Breast epithelium (tissue), 4 donors: ENCODE data around the gene WBP2NL. TPM values are rescaled to one million over a fixed set of nuclear protein-coding genes. Genes with fewer than 3 reads are reported as not detected.

Experiments used
- DNase-seq, 2 donors: peaks; one replicate each; pipeline ENCODE4 v3.0.0-alpha.2; 2019; ENCODE audit warnings: low spot score in 2 of 2
- H3K27ac ChIP-seq, 2 donors: fragments of 200-600 bp; sonication (generic) in 1 of 2; one replicate each; pipeline ENCODE4 v1.5.1; 2016 to 2019; ENCODE audit warnings: mild to moderate bottlenecking in 1 of 2
- H3K27me3 ChIP-seq, 2 donors: fragments of 200-600 bp; sonication (generic) in 1 of 2; one replicate each; pipeline versions ENCODE4 v1.5.1 to v1.6.0; 2017 to 2019; ENCODE audit warnings: control low read depth in 1 of 2, mild to moderate bottlenecking in 1 of 2
- H3K36me3 ChIP-seq: fragments of 200-600 bp; one replicate; pipeline ENCODE4 v1.5.1; 2019
- H3K4me1 ChIP-seq, 2 donors: fragments of 200-600 bp; sonication (generic); one replicate each; pipeline ENCODE4 v1.5.1; 2016 to 2019; ENCODE audit warnings: control low read depth in 1 of 2
- H3K4me3 ChIP-seq, 3 donors: fragments of 200-600 bp; sonication (generic); 1 replicate in 2 of 3; 2 replicates in 1 of 3; pipeline ENCODE4 v1.5.1; 2016 to 2019; ENCODE audit warnings: mild to moderate bottlenecking in 3 of 3, moderate library complexity in 2 of 3
- H3K9me3 ChIP-seq, 2 donors: fragments of 200-600 bp; sonication (generic) in 1 of 2; one replicate each; pipeline ENCODE4 v1.5.1; 2016 to 2019; ENCODE audit warnings: control low read depth in 1 of 2
- POLR2A ChIP-seq: fragments of 450-650 bp; IDR thresholded peaks from one replicate; pipeline ENCODE4 v1.6.1; 2016; ENCODE audit warnings: antibody characterized with exemption, mild to moderate bottlenecking, moderate library complexity
- POLR2AphosphoS5 ChIP-seq, 3 donors: sonication (generic); formaldehyde crosslinking; IDR thresholded peaks; one replicate each; pipeline ENCODE4 v1.6.1; 2017; ENCODE audit warnings: antibody characterized with exemption in 3 of 3
- intact Hi-C: fragments of 100-400 bp; cut with DNase I; formaldehyde crosslinking; loops from one replicate; pipeline ENCODE4 v1.15.1; 2023; ENCODE audit warnings: low total_unique reads
- total RNA-seq, 3 donors: library from RNA; depleted of rRNA; stranded (reverse); fragments of >200 nt; gene quantifications; one replicate each; pipeline ENCODE4 v1.1.0, GENCODE V29; 2016
- TF ChIP-seq, protein P1 (sequence below), 3 donors: fragments of 450-650 bp; IDR thresholded peaks; one replicate each; pipeline ENCODE4 v1.5.1; 2016 to 2017; ENCODE audit warnings: antibody characterized with exemption in 3 of 3, mild to moderate bottlenecking in 3 of 3, moderate library complexity in 3 of 3

Gene WBP2NL
- total RNA-seq, 3 donors from 2014 or later = 0.96 to 12.3 (median 2.0) TPM

DNA sequence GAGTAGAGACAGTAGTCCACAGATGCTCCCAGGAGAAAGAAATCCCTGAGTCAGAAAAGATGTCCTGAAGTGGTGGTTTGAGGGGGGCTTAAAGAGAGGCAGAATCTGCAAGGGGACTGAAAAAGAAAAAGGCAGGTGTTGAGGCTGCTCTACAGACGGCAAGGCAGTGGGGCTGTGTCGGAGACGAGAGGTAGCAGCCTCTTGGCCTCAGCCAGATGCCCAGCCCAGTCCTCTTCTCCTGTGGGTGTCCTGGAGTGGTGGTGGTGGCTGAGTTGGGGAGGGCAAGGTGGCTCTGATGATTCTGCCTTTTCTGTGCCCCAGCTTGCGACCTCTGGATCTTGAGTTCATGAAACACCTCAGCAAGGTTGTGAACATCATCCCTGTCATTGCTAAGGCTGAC, 9.3 kb upstream of the WBP2NL start:
- H3K9me3 ChIP-seq = no peaks in the 10 kb centered on the region
- intact Hi-C loops = no loop called here
- no peak for DNase-seq
- H3K36me3 ChIP-seq = no peaks in the 10 kb centered on the region
- H3K27ac ChIP-seq = no peak overlapping the region
- no peak for TF ChIP-seq POLR2A
- no peak for TF ChIP-seq POLR2AphosphoS5 (IDR thresholded peaks at IDR 0.05)
- TF ChIP-seq, protein P1, sequence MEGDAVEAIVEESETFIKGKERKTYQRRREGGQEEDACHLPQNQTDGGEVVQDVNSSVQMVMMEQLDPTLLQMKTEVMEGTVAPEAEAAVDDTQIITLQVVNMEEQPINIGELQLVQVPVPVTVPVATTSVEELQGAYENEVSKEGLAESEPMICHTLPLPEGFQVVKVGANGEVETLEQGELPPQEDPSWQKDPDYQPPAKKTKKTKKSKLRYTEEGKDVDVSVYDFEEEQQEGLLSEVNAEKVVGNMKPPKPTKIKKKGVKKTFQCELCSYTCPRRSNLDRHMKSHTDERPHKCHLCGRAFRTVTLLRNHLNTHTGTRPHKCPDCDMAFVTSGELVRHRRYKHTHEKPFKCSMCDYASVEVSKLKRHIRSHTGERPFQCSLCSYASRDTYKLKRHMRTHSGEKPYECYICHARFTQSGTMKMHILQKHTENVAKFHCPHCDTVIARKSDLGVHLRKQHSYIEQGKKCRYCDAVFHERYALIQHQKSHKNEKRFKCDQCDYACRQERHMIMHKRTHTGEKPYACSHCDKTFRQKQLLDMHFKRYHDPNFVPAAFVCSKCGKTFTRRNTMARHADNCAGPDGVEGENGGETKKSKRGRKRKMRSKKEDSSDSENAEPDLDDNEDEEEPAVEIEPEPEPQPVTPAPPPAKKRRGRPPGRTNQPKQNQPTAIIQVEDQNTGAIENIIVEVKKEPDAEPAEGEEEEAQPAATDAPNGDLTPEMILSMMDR (IDR thresholded peaks at IDR 0.05) = no peak
- H3K4me1 ChIP-seq = no peaks in the 10 kb centered on the region
- H3K27me3 ChIP-seq = no peaks in the 10 kb centered on the region
- no peak overlapping the region for H3K4me3 ChIP-seq

GRCh38 chr22:41991111-41991510, 7.5 kb upstream of the WBP2NL start:
- H3K27ac ChIP-seq = no peak overlapping the region
- intact Hi-C loops = no loop called here
- H3K4me1 ChIP-seq = no peaks in the 10 kb centered on the region
- no peak overlapping the region for H3K4me3 ChIP-seq
- no peaks in the 10 kb centered on the region for H3K27me3 ChIP-seq
- H3K36me3 ChIP-seq = no peaks in the 10 kb centered on the region
- DNase-seq = peak in 1 of 2 donors; percentile 10
- no peaks in the 10 kb centered on the region for H3K9me3 ChIP-seq
- no peak for TF ChIP-seq POLR2AphosphoS5 (IDR thresholded peaks at IDR 0.05)
- no peak for TF ChIP-seq POLR2A
- TF ChIP-seq, protein P1 (IDR thresholded peaks at IDR 0.05) = no peak

GRCh38 chr22:41992496-41992895, 6.1 kb upstream of the WBP2NL start:
- Histone ChIP-seq H3K4me3 (no peak overlapping the region), H3K27ac (no peak overlapping the region), H3K36me3 (no peaks in the 10 kb centered on the region), H3K27me3 (no peaks in the 10 kb centered on the region), H3K9me3 (no peaks in the 10 kb centered on the region), H3K4me1 (no peaks in the 10 kb centered on the region)
- peak in 1 of 2 donors; percentile 31 for DNase-seq
- intact Hi-C loops = no loop called here
- TF ChIP-seq, protein P1 (IDR thresholded peaks at IDR 0.05) = no peak
- no peak for TF ChIP-seq POLR2A
- TF ChIP-seq POLR2AphosphoS5 (IDR thresholded peaks at IDR 0.05) = no peak

DNA sequence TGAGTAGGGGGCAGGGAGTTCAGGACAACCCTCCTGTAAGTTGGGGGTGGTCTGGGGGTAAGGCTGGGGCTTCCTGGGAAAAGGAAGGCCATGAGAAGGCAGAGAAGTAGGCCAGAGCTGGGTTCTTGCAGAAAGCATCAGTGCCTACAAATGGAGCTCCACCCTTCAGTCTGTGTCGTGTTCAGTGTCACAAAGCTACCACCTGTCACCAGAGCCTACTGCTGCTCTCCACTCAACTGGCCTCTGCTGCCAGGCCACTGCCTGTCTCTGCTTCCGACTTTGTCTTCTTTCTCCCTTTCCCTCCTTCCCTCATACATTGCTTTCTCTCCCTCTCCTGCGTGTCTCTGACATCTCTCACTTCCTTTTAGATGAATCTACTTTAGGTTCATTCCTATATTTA, 3.4 kb upstream of the WBP2NL start:
- H3K9me3 ChIP-seq = no peaks in the 10 kb centered on the region
- no peak overlapping the region for H3K27ac ChIP-seq
- peak in 1 of 2 donors; percentile 25 for DNase-seq
- H3K27me3 ChIP-seq = no peaks in the 10 kb centered on the region
- TF ChIP-seq, protein P1 (IDR thresholded peaks at IDR 0.05) = no peak
- TF ChIP-seq POLR2A (no peak), POLR2AphosphoS5 (IDR thresholded peaks at IDR 0.05) (no peak)
- H3K4me1 ChIP-seq = no peaks in the 10 kb centered on the region
- intact Hi-C loops = no loop called here
- no peaks in the 10 kb centered on the region for H3K36me3 ChIP-seq
- H3K4me3 ChIP-seq = no peak overlapping the region

DNA sequence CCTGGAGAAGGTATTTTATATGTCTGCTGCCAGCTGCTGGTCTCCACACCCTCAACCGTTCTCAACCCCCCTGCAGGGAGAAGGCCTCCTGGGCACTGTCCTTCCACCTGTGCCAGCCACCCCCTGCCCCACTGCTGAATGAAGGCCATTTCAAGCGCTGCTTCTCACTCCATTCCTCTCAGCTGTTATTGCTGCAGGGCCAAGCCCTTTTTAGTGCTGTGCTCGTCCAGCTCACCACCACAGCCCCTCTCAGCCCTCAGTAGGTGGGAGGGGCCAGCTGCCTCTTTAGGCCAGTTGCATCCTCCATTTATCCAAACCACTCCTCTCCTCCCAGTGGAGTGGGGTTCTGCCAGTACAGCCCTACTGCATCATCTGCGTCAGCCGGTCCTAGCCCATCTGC, 1.8 kb upstream of the WBP2NL start:
- Histone ChIP-seq H3K27ac (no peak overlapping the region), H3K9me3 (no peaks in the 10 kb centered on the region), H3K27me3 (no peaks in the 10 kb centered on the region), H3K4me3 (no peak overlapping the region), H3K36me3 (no peaks in the 10 kb centered on the region), H3K4me1 (no peaks in the 10 kb centered on the region)
- no peak for DNase-seq
- TF ChIP-seq POLR2A (no peak), POLR2AphosphoS5 (IDR thresholded peaks at IDR 0.05) (no peak)
- TF ChIP-seq, protein P1 (IDR thresholded peaks at IDR 0.05) = no peak
- intact Hi-C loops = no loop called here
